GM19035 (cell line): ENCODE measurements around the gene PATZ1.
"Not testable (repeated sequence)": the region's sequence is repeated elsewhere in the genome, so short reads cannot be mapped to it uniquely, and the experiment has no call there.

Experiments used
- ATAC-seq: cut with Tn5 transposase; IDR thresholded peaks from one replicate; pipeline ENCODE4 v1.9.1; 2021; ENCODE audit not compliant: unreplicated experiment

The PATZ1 gene

DNA sequence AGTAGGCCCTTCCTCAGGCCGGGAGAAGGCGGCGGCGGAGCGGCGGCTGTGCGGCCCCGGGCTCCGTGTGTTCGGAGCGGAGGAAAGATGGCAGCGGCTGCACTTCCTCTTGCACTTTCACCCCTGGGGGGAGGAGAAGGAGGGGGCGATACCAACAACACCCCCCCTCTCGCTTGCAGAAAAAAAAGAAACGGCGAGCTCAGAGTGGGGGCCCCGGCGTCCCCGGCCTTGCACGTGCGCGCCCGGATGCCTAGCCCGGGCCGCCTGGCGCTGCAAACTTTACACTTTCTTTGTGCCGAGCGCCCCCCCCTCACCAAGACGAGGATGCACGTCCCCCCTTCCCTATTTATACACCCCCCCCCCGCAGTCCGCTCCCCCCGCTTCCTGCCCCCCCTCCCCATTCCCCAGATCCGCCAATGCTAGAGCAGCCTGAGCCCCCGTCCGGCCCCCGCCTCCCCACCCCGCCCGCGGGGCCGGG lies at the start of gene PATZ1:
Gene PATZ1 (minus strand): TSS at position 92 of the 478 bp plus-strand sequence. CDS start 744 bp downstream, outside the sequence.
- ATAC-seq: peak; percentile 33

GRCh38 chr22:31394326-31394725 lies 48.2 kb upstream of the PATZ1 start:
- no peak for ATAC-seq

GRCh38 chr22:31393893-31394292 lies 47.7 kb upstream of the PATZ1 start:
- no peak for ATAC-seq

DNA sequence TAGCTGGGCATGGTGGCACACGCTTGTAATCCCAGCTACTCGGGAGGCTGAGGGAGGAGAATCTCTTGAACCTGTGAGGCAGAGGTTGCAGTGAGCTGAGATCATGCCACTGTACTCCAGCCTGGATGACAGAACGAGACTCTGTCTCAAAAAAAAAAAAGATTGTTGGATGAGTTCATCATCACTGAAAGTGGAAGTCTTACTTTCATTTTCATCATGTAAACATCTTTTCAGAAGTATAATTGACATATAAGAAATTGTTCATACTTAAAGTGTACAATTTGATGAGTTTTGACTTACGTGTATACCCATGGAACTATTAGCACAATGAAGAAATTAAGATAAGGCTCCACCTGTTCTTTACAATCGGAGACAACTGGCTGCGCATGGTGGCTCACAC lies 32.5 kb upstream of the PATZ1 start:
- ATAC-seq: not testable (repeated sequence)

DNA sequence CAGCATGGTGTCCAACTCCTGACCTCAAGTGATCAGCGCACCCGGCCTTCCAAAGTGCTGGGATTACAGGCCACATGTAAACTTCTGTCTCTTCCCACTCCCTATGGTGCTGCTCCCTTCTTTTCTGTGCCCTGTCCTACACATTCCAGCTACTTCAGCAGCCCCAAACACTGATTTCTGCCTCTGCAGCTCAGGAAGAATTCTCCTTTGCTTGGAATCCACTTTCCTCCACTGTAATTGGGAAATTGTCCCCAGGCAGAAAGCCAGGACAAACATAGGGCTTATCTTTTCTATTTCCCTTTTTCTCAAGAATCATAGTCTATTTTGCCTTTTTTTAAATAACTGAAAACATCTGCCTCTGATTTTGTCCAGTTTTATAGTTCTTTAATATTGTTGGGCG lies 32.0 kb upstream of the PATZ1 start:
- no peak for ATAC-seq

DNA sequence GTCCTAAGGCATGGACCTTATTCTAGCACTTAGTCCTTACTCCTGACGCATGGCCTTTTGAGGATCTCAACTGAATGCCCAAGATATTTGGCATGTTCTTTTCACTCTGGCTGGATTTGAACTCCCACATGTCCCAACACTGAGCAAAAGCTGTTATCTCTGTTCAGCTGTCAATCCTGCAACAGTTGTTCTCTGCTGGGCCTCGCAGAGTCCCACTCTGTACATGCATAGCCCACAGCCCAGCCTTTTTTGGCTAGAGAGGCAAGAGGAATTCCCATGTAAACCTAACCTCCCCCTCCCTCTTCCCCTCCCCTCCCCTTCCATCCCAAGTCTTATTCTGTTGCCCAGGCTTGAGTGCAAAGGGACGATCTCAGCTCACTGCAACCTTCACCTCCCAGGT lies 31.5 kb upstream of the PATZ1 start:
- no peak for ATAC-seq

GRCh38 chr22:31367426-31367825 lies 21.3 kb upstream of the PATZ1 start:
- no peak for ATAC-seq

- ATAC-seq: no peak
Measured at GRCh38 chr22:31363885-31364465, 17.8 kb upstream of the PATZ1 start.

GRCh38 chr22:31361743-31362142 lies 15.6 kb upstream of the PATZ1 start:
- no peak for ATAC-seq

DNA sequence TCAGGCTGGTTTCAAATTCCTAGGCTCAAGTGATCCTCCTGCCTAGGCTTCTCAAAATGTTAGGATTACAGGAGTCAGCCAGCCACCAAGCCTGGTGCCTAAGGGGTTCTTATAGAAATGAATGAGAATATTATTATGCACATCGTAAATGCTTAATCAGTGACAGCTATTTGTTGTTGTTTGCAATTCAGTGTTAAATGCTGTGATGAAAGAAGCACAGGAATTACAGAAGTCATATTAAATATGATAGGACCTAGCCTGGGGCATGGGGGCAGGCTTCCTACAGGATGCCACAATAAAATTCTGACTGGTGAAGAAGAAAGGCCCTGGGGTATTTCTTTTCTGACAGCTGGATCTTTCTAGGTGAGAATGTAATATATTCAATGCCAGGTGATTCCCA lies 13.9 kb upstream of the PATZ1 start:
- no peak for ATAC-seq

DNA sequence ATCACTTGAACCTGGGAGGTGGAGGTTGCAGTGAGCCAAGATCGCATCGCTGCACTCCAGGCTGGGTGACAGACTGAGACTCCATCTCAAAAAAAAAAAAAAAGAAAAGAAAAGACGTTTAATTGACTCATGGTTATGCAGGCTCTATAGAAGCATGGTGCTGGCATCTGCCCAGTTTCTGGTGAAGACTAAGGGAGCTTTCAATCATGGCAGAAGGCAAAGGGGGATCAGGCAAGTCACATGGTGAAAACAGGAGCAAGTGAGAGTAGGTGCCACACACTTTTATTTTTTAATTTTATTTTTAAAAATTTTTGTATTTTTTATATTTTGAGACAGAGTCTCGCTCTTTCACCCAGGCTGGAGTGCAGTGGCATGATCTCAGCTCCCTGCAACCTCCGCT lies 8.4 kb upstream of the PATZ1 start:
- ATAC-seq: no peak

GRCh38 chr22:31350410-31350863 lies 4.3 kb upstream of the PATZ1 start:
- ATAC-seq: no peak

GRCh38 chr22:31349960-31350359 lies 3.8 kb upstream of the PATZ1 start:
- ATAC-seq: no peak

DNA sequence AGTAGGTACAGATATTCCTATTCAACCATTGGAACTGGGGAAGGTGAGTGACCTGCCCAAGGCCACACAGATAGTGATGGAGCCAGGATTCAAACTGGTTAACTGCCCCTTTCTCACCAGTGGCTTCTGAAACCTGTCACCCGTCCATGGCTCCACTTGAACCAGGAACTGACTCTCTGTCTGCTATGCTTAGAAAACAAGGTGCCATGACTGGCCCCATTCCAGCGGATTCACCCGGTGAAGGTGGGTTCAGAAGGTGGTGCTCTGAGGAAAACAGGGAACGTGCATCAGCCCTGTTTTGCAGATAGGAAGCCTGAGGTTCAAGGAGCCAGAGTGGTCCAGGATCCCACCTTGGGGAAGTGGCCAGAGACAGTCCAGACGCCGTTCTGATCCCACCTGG lies 2.6 kb upstream of the PATZ1 start:
- ATAC-seq: no peak

DNA sequence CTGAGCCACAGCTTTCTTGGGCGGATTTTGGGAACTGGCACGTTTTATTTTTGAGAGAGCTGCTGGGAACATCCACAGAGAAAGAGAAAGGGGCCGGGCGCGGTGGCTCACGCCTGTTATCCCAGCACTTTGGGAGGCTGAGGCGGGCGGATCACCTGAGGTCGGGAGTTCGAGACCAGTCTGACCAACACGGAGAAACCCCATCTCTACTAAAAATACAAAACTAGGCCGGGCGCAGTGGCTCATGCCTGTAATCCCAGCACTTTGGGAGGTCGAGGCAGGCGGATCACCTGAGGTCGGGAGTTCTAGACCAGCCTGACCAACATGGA lies 1.8 kb upstream of the PATZ1 start:
- ATAC-seq: not testable (repeated sequence)

GRCh38 chr22:31347251-31348008 lies 1.3 kb upstream of the PATZ1 start:
- peak; percentile 17 for ATAC-seq

DNA sequence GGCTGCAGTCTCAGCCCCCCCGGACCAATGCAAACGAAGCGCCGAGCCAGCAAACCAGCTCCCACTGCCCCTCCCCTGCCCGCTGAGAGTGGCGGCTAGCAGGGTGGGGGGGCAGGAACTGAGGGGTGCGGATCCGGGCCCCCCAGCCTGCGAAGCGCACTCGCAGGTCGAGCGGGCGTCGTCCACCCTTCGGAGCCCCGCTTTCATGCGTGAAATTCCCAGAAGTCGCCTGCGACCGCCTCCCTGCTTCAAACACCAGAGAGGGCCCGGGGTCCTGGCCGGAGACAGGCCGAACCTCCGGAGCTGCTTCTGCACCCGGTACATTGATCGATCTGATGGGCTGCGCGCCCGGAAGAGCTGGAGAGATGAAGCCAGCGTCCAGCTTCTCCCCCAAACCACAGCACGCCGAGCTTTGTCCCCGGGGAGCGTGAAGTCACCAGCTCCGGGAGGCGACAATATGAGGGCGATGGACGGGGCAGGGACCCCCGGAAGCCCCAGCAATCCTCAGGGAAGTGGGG lies 646 bp upstream of the PATZ1 start:
- peak; percentile 8 for ATAC-seq

- ATAC-seq: peak; percentile 63
Measured at GRCh38 chr22:31345331-31346254, 553 bp downstream of the PATZ1 start.

- no peak for ATAC-seq
Measured at GRCh38 chr22:31344578-31345330, 1.4 kb downstream of the PATZ1 start.

DNA sequence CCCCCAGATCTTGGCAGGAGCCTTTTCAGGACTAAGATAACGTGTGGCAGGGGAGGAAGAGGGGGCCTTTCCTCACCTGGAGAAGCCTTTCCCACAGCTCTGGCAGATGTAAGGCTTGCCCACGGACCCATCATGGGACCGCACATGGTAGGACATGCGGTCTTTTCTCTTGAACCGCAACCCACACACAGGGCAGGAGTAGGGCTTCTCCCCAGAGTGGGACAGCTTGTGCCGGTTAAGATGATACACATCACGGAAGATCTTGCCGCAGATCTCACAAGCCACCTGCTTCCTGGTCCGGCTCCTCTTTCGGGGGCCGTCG lies 1.9 kb downstream of the PATZ1 start:
- ATAC-seq: no peak
